Hematopoietic multipotent progenitor cell treated with erythropoietin and hydrocortisone succinate and interleukin-3 and kit ligand, for 15 days (in vitro differentiated cells): ENCODE data around the gene FIG4.
"Not testable (repeated sequence)": the region's sequence is repeated elsewhere in the genome, so short reads cannot be mapped to it uniquely, and the experiment has no call there.

Experiments
- DNase-seq: peaks from one replicate; pipeline ENCODE4 v3.0.0-alpha.2; 2015; ENCODE audit warnings: low spot score

Gene FIG4

DNA sequence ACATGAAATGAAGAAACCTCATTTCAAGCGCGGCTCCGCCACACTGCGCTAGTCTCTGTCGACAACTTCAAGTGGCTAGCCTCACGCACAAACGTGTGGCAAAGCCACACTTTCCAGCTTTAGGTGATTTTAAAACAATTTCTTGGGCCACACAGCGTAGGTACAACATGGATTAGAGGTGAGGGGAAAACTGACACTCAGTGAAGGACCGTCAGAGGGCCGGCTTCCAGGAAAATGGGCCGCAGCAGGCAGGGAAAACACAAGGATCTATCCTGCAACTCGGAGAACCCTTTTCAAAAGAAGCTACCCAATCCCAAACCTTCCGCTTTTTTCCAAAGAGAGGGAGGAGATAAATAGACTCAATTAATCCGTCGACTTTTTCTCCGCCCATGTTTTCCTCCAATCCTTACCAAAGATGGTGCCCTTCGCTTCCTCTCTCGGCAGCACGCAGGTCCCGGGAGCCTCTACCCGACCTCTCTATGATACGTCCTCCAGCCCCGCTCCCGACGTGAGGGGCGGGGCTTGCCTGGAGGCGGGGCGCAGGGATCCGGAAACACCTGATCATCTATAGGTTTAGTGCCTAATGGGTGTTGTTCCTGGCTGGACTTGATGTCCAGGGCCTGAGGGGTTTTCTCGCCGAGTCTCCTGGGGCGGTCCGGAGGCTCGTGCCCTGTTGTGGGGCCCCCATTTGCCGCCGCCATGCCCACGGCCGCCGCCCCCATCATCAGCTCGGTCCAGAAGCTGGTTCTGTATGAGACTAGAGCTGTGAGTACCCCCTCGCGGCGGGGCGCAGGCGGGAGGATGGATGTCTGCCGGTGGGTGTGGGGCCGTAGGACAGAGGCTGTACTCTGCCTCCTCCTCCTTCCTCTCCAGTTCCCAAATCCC is at the start of gene FIG4, which contains the start of gene AK9:
Gene FIG4 (plus strand): TSS at position 560 of the 885 bp plus-strand sequence. CDS start 140 bp downstream, at position 700.
Gene AK9 (minus strand): TSS at position 466 of the 885 bp plus-strand sequence. CDS start 15,457 bp downstream, outside the sequence.
- peak; percentile 87 for DNase-seq

DNA sequence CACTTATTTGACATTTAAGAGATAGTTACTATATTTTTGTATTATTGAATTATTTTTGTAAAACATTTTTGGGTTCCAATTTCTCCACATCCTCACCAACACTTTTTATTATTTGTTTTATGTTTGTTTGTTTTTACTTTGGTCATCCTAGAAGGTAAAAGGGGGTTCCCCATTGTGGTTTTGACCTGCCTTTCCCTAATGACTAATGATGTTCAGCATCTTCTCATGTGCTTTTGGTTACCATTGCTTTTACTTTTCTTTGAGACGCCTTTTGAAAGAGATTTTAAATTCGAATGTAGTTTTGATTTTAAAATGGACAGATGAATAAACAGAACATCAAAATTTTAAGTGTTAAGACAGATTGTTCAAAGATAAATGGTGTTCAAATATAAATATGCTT is 47.0 kb upstream of the FIG4 start:
- no peak for DNase-seq

DNA sequence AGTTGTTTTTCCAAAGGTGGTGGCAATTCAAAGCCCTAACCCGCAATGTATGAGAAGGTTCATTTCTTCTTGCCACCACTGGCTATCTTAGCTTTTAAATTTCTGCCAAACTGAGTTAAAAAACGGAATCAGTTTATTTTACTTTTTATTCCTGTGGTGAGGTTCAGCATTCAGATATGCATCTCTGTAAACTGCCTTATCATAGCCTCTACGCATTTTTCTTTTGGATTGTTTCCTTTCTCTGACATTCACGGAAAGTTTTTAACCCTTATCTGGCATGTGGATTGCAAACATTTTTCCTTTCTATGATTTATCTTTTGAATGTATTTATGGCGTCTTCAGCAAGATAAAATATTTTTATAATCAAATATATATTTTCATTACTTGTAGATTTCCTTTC is 37.8 kb upstream of the FIG4 start:
- no peak for DNase-seq

DNA sequence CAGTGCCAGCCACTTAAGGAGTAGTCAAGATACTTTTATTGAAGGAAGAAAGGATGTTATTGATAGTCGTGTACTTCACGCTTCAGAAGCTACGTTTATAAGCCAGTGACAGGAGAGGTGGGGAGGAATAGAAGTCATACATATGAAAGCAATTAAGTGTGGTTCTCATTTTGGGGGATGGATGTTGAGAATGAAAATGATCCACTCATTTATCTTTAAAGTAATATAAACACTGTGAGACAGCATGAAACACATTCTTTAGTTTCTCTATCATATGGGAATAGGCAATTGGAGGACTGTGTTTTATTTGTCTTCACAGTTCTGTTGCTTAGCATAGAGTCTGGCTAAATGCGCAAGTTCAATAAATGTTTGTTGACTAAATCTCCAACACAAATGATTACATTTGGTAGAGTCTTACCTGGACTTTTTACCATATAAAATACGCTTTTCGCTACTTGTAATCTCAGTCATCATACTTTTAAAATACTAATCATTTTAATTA is 35.3 kb upstream of the FIG4 start:
- DNase-seq = no peak

DNA sequence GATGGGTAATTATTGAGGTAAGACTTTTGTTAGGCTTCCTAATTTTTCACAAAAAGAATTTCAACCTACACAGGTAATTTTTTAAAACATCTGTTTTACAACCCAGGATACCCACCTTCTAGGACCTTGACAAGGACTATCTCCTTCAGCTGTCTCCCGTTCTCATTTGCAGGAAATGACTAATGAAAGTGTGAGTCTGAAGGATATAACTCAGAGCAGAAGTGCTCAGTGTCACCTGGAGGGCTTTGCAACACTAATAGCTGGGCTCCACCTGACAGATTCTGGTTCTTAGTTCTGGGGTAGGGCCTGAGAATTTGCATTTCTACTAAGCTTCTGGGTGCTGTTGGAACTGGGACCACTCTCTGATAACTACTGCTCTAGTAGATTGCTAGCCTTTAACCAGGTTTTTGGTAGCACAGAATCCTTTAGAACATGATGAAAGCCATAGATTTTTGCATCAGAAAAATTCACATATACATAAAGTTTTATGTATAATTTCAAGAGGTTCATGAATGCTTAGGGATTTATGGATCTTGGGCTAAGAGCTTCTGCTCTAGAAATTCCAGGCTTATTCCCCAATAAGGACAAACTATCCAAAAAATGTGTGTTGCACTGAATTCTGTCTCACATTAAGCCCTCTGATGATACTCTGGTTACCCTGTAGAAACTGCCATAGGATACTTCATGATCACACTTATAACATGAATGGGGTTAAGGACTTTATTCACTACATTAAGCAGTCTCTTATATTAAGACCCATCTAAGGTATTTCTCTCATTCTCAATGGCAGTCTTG is 30.4 kb upstream of the FIG4 start:
- no peak for DNase-seq

DNA sequence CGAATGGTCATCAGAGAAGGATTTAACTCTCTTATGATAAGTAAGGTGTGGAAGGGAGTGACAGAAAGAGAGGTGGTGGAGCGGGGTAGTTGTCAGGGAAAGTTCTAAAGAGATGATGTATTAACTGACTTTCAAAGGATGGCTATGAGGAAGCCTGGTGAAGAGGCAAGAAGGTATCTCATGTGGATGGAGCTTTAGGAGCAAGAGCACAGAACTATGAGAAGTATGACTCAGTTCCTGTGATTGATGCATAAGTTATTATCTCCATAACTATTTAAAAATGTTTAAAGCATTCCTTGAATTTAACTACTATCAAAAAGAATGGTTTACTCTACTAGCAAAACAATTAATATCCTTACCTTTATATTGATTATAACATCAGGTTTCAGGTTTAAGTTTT is 28.9 kb upstream of the FIG4 start:
- DNase-seq = no peak

DNA sequence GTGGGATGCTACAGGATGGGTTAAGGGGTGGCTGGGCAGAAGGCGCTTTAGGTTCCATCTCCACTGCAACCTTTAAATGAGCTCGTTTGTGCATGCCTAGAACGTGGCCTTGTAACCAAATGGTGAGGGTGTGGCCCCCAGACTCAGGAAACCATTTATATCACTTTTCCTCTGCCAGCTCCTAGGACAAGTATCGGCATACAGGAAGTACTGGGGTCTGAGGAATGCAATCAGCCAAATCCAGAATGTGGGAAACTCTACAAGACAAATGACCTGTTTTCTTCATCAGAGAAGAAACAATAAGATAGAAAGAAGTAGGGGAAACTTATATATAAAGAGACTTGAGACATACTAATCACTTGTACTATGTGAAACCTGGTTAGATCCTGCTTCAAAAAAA is 21.3 kb upstream of the FIG4 start:
- DNase-seq = no peak

DNA sequence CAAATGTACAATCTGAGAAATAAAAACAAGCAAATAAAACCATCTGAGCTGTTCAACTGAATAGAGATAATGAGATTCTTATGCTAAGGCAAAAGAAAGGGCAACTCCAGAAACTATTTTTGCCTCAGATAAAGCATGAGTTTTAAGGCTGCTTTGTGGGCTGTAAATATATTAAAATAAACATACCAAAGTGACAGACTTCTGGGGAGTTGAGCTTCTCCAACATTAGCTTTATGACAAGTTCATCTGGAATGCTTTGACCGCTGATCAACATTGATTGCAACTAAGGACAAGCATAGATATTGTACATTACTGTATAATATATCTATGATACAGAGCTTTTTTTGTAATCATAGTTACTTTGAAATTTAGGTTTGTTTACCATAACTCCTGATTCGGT is 19.4 kb upstream of the FIG4 start:
- no peak for DNase-seq

DNA sequence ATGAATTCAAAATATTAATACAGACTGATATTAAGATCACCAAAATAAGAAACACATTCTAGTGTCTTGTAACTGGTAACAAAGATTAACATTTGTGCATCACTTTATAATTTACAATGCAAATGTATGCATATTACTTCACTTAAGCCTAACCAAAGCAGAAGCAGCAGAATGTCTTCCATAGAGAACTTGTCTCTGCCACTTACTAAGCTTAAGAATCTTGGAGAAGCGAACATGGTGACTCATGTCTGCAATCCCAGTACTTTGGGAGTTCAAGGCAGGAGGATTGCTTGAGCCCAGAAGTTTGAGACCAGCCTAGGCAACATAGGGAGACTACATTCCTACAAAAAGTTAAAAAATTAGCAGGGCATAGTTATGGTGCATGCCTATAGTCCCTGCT is 18.9 kb upstream of the FIG4 start:
- DNase-seq = no peak

DNA sequence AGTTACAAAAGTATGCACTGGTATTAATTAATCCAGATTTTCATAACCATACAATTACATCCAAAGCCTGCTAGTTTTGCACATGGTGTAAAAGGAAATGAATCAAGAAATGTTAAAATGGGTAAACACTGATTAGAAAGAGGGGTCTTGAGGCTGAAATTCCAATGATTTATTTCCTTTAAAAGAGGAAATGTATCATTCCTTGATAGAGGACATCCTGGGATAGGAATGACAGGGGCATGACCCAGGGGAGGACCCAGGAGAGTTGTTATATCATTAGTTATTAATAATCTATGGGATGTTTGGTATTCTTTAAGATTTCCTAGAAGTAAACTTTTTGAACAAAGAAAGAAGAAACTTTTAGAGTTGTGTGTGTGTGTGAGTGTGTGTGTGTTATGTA is 18.3 kb upstream of the FIG4 start:
- DNase-seq = no peak

DNA sequence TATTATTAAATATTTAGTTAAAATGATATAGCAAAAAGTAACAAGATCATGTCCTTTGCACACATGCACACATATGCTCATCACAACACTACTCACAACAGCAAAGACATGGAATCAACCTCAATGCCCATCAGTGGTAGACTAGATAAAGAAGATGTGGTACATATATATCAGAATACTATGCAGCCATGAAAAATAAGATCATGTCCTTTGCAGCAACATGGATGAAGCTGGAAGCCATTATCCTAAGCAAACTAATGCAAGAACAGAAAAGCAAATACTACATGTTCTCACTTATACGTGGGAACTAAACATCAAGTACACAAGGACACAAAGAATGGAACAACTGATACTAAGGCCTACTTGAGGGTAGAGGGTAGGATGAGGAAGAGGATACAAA is 14.4 kb upstream of the FIG4 start:
- DNase-seq = no peak

DNA sequence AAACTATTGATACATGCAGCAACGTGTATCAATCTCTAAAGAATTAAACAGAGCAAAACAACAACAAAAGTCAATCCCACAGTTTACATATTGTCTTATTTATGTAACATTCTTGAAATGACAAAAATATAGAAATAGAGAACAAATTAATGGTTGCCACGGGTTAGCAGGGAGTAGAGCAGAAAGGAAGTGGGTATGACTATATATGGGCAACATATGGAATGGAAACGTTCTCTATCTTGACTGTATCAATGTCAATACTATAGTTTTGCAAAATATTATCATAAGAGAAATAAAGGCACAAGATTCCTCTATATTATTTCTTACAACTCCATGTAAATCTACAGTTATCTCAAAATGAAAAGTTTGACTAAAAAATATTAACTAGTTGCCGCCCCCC is 12.9 kb upstream of the FIG4 start:
- no peak for DNase-seq

DNA sequence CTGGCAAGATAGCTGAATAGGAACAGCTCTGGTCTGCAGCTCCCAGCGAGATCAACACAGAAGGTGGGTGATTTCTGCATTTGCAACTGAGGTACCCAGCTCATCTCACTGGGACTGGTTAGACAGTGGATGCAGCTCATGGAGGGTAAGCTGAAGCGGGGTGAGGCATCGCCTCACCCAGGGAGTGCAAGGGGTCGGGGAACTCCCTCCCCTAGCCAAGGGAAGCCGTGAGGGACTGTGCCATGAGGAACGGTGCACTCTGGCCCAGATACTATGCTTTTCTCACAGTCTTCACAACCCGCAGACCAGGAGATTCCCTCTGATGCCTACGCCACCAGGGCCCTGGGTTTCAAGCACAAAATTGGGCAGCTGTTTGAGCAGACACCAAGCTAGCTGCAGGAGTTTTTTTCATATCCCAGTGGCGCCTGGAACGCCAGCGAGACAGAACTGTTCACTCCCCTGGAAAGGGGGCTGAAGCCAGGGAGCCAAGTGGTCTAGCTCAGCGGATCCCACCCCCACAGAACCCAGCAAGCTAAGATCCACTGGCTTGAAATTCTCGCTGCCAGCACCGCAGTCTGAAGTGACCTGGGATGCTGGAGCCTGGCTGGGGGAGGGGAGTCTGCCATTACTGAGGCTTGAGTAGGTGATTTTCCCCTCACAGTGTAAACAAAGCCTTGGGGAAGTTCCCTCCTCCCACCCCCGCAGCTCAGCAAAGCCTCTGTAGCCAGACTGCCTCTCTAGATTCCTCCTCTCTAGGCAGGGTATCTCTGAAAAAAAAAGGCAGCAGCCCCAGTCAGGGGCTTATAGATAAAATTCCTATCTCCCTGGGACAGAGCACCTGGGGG is 12.2 kb upstream of the FIG4 start:
- DNase-seq = not testable (repeated sequence)

DNA sequence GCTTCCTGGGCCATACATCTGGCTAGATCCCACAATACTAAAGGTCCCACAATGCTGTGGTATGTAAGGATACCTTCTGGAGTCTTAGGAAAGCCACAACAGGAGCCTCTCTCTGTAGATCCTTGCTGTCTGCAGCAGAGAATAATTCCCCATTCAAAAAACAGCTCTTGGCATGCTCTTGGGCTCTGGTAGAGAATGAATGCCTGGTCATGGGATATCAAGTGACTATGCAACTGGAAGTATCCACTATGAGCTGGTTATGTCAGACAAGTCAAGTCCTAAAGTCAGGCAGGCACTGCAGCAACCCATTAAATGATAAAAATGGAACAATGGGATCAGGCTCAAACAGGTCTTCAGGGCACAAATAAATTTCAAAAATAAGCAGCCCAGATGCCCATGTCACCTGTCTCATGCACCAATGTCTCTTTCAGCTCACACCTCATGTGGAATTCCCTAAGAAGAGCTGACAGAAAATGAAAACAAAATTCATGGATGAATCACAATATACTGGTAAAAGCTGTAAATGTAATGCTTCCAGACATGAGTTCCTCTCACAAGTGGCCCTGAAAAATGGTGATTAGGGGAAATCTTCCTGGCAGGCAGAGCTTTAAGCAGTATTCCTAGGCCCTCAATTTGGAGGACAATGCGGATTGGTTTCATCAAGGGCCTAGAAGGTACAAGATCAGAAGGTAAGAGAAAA is 4.4 kb upstream of the FIG4 start:
- DNase-seq = no peak

DNA sequence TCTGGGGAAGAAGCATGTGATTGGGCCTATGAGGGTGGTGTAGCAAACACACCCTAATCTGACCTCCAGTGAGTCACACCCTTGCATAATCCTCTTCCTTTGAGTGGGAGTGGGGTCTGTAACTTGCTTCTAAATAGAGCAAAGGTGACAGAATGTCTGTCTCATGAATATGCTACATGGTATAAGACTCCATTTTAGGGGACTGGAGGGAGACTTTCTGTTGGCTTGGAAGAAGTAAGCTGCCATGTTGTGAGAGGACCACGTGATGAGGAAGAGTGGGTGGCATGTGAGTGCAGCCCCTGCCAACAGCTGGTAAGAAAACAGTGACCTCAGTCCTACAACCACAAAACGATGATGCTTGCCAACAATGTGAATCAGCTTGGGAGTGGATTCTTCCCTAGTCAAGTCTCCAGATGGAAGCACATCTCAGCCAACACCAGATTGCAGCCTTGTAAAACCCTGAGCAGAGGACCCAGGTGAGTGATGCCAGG is 3.8 kb upstream of the FIG4 start:
- DNase-seq = no peak

DNA sequence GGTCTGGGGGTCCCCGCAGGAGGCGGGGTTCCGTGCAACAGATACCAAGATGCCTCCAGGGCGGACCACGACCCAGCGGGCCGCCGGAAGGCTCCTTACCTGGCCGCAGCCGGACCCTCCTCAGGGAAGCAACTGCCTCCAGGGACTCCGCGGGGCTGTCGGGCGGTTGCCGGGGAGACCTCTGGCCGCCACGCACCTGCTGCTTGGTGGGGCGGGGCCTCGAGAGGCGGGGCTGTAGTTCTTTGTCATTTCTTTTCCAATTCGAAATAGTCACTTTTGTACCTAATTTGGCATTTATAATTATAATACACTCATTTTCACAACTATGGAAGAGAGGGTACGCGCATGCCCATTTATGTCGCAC is 741 bp upstream of the FIG4 start:
- DNase-seq = peak; percentile 18

DNA sequence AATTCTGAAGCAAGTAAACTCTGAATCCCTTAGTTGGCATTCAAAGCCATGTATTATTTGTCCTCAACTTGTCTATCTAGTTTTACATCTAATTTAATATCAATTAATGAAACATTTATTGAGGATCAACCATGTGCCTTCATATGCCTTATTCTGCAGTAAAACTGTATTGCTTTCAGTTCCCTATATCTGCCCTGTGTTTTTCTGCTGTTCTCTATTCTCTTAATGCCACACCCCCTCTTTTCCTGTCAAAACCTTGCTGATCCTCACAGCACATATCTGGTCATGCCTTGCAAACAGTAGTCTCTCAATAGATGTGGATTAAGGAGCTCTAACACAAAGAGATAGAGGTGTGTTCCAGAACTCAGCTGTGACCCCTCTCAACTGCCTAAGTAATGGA is 2.0 kb downstream of the FIG4 start:
- no peak for DNase-seq

DNA sequence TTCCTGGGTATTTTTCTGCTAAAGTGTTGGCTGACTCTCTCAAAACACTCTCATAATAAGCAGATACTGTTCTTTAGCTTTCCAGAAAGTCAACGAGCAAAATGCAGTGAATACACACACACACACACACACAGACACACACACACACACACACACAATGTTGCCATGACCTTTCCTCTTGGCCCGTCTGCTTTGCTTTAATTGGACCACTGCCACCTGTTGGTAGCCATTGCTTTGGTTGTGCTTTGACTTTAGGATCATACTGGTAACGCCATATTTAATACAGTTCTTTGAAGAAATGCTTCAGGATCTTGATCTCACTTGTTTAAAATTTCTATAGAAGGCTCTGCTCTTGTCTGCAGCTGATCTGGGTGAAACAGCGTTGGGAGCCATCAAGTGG is 4.4 kb downstream of the FIG4 start:
- no peak for DNase-seq

DNA sequence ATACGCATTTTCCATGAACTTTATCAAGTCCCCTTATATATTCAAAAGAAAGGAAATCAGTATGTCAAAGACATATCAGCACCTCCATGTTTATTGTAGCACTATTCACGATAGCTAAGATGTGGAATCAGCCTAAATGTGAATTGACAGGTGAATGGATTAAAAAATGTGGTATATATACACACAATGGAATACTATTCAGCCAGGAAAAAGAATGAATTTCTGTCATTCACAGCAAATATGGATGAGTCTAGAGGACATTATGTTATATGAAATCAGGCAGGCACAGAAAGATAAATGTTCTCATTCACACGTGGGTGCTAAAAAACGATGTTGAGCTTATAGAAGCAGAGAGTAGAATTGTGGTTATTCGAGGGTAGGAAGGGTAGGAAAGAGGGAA is 5.3 kb downstream of the FIG4 start:
- DNase-seq = no peak

DNA sequence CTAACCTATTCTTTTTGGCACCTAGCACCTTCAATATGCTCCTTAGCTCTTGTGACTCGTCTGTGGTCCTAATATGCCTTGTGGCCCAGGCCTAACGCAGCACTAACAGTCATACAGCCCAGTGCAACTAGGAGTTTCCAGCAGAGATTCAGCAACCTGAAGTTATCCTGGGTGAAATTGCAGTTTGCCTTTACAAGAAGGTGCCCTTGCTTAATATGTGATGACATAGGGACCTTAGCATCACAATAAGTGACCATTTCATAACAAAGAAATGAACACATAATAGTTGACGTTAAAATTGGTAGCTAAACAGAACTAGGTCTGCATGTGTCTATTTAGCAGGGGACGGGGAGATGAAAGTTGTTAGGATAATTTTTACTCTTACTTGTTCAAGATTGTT is 10.1 kb downstream of the FIG4 start:
- DNase-seq = no peak

DNA sequence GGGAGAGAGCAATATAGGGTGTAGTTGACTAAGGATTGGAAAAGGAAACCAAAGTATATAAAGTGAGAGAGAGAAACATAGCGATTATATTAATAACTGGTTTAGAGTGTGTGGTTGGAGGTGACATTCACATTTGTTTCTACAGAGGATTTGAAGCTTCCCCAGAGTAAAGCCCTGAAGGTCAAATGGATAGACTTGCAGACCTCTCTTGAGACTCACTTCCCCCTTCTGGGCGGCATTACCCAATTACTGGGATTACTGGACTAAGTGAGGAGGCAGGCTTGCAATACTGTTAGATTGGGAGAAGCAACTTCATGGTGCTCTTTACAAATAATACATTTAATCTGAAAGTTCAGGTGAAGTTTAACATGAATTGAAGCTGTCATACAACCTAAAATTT is 10.7 kb downstream of the FIG4 start:
- DNase-seq = no peak
